NCI-H526 treated with DMSO at 0.1 percent for 48 hours (cell line): Measurements from ENCODE around the gene SSPN.

ENCODE experiments used
- DNase-seq: peaks from one replicate; lab custom pipeline; 2025; lab: John Stamatoyannopoulos, UW

SSPN gene

DNA sequence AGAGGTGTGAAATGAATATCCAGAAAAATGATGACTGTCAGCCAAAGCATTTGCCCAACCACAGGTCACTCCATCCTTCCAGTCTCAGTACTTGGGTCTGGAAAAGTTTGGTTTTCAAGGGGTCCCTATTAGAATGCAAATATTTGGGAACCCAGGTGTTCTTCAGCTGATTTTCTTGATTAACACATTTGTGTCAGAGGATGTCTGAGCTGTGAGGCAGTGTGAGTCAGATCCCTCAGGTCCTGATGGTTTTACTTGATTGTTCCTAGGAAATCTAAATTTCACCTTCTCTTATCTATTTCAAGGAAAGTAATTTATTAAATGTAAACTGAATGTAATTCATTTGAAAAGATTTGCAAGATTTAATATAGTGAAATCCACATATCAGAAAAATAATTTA, 71.5 kb downstream of the SSPN start:
- DNase-seq, result no peak

DNA sequence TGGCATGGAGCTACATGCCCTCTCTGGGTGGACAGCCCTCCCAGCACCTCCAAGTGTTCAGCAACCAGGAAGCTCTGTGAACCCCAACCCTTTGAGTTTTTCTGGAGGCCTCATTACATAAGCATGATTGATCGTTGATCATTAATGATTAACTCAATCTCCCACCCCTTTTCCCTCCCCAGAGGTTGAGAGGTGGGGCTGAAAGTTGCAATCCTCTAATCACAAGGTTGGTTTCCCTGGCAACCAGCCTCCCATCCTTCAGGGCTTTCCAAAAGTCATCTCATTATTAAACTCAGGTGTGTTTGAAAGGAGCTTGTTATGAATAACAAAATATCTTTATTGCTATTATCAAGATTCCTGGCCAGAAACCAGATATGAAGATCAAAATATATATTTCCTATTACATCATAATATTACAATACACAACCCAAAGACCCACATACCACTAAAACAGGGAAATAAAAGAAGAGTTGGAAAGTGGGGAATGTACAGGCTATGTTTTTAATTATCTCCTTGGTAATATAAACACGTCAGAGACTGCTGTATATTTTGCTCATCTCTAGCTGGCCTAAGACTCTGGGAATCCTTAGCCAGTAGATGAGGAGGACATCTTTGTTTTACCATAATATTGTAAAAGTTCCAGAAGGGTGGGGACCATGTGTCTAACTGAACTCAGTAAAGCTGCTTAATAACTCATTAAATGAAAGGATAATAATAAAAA, 73.6 kb downstream of the SSPN start:
- DNase-seq, result no peak

DNA sequence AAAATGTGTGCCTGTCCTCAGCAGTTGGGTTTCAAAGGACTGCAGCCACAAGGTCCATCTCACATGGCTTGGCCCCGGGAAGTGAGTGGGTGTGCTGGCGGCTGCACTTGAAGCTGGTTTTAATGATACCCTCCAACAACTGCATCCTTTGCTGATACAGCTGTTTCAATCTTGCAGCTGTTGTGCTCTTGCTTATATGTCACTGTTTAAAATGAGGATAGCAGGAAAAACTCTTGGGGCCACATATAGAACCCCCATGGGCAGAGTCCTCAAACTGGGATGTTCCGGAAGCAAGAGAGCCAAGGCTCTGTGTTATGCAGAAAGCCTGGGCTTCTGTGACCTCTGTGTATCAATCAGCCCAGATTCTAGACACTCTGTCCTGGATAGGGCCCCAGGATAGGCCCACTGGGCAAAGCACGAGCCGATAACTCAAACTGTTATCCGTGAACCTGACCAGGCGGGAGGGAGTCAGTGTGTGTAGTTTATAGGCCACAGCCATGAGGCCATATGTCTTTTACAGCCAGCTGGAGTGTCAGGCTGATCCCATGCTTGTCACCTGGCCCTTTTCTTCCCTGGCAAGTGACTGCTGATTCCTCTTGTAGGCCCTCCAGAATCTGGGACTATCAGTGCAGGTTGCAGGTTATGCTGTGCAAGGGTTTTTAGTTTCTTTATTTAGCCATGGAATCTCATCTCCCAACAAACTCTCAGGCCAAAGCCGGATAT, 74.3 kb downstream of the SSPN start:
- no peak for DNase-seq

DNA sequence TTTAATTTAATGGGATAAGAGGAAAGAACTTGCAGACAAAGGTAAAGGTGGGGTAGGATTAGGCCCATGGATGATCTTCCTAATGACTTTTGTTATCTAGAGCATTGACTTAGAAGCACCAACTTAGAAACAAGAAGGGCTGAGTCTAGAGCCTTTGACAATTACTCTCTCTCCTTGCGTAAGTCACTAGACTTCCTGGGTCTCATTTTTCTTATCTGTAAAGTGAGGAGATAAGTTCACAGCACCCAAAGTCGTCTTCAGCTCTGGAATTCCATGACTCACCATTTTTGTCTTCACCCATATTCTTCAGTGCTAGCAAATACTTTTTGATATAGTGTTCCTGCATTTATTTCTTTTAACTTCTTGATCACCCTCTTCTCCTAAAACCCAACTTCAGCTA, 75.7 kb downstream of the SSPN start:
- DNase-seq, result no peak

DNA sequence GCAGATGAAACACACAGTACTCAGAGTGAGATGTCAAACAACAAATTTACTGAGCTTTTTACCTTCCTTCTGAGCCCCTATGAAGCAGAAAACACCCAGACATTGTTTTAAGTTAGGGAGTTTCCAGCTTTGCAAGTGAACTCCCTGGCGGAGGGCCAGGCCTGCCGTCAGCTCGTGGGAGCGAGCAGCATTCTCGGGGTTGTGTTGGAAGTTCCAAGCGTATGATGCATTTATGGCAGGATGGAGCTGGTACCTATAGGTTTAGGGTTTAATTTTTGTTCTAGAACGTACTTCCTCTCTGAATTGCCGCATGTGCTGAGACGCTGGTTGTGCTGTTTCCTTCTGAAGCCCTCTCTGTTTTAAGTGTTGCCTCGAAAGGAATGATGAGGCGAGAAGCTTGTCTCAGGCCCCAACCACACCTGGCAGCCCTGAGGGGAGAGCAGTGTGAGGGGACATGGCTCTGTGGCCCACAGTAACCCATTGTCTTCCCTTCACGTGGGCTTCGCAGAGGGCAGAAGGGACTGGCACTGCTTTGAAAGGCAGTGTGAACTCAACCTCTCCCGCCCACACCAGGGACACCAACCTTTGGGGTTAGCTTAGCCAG, 76.6 kb downstream of the SSPN start:
- DNase-seq, result no peak

DNA sequence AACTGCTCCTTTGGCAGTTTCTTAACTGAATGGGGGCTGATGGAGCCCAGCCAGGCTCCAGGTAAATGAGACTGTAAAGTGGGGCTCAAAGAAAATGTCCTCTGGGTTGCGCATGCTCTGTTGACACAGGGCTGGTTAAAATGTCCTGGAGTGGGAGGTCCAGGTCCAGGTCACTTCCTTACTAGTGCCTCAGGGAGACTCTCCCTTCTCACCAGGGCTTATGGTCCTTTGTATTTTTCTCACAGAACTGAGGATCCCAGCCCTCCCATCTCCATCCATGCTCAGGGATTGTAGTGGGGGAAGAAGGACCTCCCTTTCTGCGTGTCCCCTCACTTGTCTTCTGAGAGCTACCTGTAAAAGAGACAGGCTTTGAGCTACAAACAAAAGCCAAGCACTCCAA, 77.5 kb downstream of the SSPN start:
- no peak for DNase-seq

DNA sequence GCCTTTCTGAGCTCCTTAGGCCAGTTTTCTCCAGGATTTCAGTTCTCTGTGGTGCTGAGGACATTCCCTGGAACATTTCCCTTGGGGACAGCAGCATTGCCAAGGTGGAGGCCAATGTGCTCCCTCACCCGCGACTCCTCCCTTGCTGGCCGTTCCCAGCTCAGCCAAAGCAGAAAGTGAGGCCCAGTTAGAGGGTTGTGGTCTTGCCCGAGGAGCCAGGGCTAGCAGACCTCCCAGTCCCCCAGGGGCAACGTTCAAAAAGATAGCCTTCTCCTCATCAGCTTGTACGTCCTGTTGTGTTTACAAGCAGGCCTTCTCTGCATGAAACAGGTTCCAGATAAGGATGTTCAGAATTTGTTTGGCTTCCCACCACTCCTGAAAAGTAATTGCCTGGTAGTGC, 78.4 kb downstream of the SSPN start:
- no peak for DNase-seq

DNA sequence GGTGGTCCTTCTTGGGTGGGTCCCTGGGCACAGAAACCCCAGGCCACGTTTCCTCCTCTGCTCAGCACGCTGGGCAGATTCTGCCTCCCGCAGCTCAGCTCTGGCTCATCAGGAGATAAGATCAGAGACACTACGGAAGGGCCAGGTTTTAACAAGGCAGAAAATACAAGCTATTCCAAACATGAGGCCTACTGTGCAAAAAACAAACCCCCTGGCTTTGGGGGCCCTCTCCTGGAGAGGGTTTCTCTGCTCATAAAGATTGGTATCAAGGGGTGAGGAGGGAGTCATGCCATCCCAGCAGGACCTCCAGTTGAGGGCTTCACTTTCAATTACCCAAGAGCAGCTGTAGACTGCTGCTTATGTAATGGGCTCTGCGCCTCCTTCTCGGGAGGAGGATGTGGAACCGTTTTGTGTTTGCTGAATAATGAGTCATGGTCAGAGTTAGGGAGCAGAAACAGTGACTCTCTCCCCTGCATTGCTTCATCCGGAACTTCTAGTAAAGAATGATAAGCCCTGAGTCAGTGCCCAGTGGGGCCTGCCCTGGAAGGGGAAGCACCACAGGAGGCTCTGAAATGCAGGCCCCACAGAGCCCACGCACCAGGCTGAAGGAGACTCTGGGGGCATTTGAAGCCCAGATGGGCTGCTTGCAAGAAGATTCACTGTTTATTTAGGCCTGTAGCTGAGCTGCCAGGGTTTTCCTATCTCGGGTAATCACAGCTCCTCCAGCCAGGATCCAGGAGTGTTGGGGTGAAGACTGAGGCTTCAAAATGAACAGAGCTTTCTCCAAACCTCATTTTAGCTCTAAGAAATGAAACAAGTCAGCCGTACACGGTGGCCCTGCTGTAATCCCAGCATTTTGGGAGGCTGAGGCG, 79.3 kb downstream of the SSPN start:
- DNase-seq, result no peak

DNA sequence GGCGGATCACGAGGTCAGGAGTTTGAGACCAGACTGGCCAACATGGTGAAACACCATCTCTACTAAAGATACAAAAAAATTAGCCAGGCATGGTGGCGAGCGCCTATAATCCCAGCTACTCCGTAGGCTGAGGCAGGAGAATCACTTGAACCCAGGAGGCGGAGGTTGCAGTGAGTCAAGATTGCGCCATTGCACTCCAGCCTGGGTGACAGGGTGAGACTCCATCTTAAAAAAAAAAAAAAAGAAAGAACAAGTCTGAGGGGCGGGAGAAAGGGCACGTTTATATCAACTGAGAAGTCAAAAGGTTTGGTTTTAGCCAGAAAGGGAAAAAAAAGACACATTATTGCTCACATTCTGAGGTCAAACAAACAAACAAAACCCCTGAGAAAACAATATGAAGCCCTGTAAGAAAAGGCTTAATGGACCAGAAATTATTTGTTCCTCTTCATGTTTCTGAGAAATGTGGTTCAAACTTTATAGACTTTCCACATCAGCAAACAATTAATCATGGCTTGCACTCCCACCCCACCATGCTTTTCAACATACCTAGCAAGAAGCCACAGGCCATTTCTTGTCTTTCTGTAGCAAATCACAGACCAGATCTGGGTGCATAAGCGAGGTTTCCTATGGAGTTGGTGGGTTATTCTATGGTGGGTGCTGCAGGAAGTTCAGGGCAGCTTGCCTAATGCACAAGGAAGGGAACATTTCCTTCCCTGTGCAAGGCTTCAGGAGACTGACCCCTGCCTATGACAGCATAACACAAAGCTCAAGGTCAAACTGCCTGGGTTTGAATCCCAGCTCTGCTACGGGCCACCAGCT, 80.1 kb downstream of the SSPN start:
- no peak for DNase-seq

DNA sequence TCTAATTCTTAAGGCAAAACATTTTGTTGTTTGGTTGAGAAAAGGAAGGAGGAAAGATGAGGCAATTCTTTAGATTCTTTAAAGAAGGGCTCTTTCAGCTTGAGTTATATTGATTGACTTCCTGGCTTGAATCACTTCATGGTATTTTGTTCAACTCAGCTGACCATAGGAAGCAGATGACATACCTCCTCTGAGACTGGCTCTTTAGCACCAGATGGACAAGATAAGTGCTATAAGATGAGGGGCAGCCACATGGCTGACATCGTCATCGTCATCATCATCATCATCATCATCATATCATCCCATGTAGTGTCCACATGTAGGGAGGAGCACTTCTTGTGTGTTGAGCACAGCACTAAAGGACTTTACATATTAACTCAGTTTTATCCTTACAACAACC, 81.3 kb downstream of the SSPN start:
- no peak for DNase-seq

DNA sequence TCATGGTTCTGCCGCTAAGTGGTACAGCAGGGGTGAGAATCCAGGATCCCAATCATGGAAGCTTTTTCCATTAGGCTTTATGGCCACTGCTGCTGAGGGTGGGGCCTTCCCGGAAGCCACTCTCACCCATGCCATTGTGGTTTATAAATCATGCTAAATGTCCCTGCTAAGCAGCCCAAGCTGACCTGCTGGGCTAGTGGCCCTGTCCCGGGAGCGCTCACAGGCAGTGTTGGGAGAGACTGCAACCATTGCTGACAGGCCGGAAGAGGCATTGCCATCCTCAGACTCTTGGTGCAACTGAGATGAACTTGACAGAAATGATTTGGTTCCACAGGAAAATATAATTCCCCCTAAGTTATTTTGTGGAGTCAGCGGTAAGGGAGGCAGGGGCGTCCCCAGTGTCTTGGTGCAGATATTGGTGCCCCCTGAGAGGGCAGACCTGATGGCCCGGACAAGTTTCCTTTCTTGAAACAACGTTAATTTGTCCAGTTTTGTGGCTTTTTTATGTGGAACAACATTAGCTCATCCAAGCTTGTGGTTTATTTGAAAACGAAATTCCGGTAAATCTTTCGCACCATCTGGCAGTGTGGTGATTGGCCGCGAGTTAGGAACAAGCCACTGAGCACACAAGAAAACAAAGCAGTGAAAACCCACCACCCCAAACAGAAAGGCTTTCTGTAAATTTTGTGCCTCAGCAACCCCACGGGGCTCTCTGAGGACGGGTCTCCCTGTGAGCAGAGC, 82.3 kb downstream of the SSPN start:
- DNase-seq, result no peak

DNA sequence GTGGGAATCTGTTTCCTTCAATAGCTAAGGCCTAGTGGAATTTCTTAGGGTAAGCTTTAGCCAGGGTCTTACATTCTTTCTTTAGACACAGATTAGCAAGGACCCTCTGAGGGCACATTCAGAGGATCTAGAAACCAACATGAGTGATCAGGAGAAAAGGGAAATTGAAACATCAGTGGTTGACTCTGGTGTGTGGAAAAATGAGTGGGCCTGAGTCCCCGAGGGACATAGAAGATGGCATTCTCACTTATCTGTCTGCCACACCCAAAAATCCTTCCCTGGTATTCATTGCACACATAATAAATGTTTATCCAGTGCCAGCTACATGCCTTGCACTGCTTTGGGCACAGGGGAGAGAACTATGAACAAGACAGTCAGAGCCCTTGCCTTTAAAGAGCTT, 82.9 kb downstream of the SSPN start:
- DNase-seq, result no peak

DNA sequence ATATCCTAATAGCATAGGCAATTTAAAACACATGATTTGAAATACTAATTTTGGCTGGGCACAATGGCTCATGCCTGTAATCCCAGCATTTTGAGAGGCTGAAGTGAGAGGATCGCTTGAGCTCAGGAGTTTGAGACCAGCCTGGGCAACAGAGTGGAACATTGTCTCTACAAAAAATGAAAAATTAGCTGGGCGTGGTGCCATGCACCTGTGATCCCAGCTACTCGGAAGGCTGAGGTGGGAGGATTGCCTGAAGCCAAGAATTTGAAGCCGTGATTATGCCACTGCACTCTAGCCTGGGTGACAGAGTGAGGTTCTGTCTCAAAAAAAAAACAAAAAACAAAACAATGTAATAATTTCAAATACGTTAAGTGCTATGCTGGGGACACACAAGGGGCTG, 83.3 kb downstream of the SSPN start:
- DNase-seq, result no peak

DNA sequence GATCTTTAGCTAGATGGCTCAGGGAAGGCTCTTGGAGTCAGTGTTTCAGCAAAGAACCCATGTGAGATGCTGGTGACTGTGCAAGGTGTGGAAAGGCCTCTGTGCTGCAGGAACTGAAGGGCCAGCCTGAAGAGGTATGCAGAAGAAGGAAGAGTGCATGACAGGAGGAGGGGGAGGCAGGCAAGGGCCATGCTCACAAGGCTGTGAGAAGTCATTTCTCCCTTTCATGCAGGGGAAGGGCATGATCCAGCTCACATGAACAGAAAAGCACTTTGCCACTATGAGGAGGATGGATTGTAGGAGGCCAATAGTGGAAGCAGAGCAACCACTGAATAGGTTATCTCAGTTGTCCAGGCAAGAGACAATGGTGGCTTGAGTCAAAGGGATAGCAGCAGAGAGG, 83.7 kb downstream of the SSPN start:
- no peak for DNase-seq

DNA sequence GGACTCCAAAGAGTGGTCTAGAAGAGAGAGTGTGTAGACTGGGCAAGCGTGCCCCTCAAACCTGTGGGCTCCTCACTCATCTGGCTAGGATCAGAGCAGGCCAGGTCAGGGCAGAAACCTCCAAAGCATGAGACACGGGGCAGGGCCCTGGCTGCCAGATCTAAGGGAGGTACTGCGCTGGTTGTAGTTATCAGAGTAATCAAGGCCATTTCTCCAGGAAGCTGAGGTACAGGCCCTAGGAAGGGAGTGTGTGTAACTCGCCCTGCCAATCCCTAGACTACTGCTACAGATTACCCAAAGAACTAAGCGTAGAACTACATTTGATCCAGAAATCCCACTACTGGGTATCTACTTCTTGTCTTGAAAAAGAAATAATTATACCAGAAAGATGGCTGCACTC, 84.5 kb downstream of the SSPN start:
- DNase-seq, result no peak

DNA sequence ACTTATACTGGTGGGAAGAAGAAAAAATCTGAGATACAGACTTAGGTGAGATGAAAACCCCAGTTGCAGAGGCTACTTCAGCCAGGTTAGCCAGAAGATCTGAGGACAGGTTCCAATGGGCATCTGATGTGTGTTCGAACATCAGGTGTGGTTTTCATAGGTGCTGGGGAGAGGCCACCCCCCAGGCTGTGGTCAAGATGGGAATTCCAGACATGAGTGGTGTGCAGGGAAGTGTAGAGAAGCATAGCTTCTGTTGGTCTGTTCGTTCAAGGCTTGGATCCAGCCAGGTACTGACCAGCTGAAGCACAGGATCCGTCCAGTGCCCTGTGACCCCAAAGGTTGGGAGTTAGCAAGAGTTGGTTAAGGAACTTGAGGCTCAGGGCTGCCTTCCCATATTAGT, 85.5 kb downstream of the SSPN start:
- no peak for DNase-seq

DNA sequence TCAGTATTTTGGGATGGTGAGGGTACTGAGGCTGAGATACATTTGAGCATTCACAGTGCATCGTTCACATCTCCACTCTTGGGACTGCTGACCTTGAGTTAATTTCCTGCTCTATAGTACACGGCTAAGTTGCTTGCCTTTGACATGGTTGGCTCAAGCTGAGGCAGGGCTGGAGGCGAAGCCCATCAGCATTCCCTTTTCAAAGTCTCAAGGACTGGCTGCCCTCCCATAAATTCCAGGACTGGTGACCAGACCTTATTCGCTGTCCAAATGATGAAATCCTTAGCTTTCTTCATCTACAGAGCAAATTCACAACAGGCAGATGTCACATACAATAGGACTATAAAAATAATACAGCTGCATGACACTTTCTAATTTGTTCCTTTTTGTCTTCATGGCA, 85.9 kb downstream of the SSPN start:
- no peak for DNase-seq

DNA sequence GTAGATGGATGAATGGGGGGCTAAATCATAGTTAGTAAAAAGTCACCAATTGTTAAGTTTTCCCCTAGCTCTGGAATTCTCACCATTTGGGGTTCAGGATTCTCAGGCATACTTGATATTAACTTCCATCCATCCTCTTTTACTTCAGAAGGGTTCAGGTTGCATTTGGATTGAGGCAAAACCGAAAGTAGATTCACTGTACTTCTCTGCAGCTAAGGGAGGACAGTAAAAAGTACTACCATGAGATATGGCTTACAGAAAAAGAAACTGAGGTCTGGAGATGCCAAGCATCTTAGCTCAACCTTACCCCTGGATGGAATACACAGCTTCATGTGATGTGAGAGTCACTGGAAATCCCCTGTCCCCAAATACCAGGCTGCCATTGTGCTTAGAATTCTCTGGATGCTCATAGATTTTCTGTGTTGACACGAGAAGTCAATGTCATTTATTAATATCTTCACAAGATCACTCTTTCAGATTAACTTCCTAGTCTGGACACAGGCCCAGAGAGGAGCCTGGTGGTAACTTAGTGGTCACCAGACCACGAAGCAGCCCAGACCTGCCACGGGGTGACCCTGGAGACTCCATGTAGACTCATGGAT, 87.1 kb downstream of the SSPN start:
- no peak for DNase-seq

DNA sequence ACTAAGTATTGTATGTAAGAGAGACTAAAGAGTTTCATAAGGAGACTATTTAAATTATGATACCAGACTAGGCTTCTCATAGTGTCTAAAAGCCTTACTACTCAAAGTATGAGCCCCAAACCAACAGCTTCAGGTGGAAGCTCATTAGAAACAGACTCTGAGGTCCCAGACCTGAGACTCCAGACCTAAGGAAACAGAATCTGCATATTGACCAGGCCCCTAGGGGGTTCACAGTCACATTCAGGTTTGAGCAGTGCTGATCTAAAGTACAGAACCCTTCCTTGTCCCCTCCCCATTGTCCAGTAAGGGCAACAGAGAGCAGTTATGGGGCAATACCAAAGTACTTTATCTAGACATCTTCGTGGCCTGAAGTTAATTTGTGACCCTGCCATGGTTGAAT, 87.7 kb downstream of the SSPN start:
- DNase-seq, result no peak

DNA sequence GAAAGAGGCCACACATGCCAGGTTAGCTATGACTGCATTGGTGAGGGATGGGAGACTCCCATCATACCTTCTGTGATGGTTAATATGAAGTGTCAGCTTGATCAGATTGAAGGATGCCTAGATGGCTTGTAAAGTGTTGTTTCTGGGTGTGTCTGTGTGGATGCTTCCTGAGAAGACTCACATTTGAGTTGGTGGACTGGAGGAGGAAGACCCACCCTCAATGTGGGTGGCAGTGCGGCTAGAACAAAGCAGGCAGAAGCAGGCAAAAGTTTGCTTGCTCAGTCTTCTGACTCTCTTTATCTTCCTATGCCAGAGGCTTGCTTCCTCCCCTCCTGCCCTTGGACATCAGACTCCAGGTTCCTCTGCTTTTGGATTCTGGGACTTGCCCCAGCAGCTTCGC, 88.2 kb downstream of the SSPN start:
- no peak for DNase-seq

DNA sequence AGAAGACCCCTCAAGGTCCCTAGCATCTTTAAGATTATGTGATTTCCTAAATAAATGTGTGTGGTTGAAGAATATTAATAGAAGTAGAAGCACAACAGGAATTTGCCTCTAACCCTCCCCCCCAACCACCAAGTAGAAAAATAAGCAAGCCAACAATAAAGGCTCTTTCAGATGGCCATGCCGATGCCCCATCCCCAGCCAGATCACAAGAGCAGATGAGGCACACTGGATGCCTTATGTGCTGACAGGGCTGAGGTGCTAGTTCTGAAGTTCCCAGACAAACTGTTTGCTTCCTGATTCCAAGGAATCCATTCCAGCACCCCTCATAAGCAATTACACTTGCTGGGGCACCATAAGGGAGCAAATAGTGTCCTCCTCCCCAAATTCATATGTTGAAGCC, 90.0 kb downstream of the SSPN start:
- no peak for DNase-seq
